Mammary epithelial cell (primary cell): Measurements from ENCODE around the gene VAT1L.

Experiments
- EZH2 ChIP-seq: IDR thresholded peaks from 2 replicates; pipeline ENCODE4 v1.6.1; 2012; ENCODE audit warnings: low read length, inconsistent platforms, borderline replicate concordance
- TF ChIP-seq, protein P1 (sequence below), 2 donors: IDR thresholded peaks in 1 of 2; conservative IDR thresholded peaks in 1 of 2; 2 replicates each; pipeline ENCODE4 v1.5.1; 2011 to 2012; ENCODE audit warnings: inconsistent platforms in 2 of 2, low read length in 2 of 2, mild to moderate bottlenecking in 2 of 2, control low read depth in 1 of 2, low read depth in 1 of 2; ENCODE audit not compliant: insufficient read depth in 1 of 2; ENCODE audit errors: extremely low read depth in 1 of 2

DNA sequence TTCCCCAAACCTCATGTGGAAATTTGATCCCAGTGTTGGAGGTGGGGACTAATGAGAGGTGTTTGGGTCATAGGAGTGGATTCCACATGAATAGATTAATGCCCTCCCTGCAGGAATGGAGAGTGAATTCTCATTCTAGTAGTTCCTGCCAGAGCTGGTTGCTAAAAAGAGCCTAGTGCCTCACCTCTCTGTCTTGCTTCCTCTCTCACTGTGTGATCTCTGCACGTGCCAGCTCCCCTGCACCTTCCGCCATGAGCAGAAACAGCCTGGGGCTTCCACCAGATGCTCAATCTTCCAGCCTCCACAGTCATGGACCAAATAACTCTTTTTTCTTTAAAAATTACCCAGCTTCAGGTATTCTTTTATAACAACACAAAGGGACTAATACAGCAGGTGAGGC is 161.1 kb downstream of the VAT1L start:
- TF ChIP-seq, protein P1, sequence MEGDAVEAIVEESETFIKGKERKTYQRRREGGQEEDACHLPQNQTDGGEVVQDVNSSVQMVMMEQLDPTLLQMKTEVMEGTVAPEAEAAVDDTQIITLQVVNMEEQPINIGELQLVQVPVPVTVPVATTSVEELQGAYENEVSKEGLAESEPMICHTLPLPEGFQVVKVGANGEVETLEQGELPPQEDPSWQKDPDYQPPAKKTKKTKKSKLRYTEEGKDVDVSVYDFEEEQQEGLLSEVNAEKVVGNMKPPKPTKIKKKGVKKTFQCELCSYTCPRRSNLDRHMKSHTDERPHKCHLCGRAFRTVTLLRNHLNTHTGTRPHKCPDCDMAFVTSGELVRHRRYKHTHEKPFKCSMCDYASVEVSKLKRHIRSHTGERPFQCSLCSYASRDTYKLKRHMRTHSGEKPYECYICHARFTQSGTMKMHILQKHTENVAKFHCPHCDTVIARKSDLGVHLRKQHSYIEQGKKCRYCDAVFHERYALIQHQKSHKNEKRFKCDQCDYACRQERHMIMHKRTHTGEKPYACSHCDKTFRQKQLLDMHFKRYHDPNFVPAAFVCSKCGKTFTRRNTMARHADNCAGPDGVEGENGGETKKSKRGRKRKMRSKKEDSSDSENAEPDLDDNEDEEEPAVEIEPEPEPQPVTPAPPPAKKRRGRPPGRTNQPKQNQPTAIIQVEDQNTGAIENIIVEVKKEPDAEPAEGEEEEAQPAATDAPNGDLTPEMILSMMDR (conservative IDR thresholded peaks at IDR 0.05 in 1 of 2, IDR thresholded peaks at IDR 0.05 in 1 of 2; ENCODE audit: extremely low read depth in 1 of 2, insufficient read depth in 1 of 2, low read depth in 1 of 2, low read length in 2 of 2), result no peak
- no peak for TF ChIP-seq EZH2
